H1 (cell line): ENCODE results near the gene PPP1R13B. TPM values are rescaled to one million over a fixed set of nuclear protein-coding genes. Genes with fewer than 3 reads are reported as not detected.

ENCODE experiments used
- CTCF ChIA-PET: fragments of 300-600 bp; sonication (Branson Sonifier 250); formaldehyde crosslinking; loops from one replicate; lab custom pipeline; 2021; ENCODE audit not compliant: partially characterized antibody; lab: Charles Lee
- POLR2A ChIA-PET: fragments of 300-600 bp; sonication (Branson Sonifier 250); formaldehyde crosslinking; loops from one replicate; lab custom pipeline; 2021; ENCODE audit warnings: inconsistent platforms; ENCODE audit not compliant: partially characterized antibody; lab: Charles Lee
- DNase-seq, 2 experiments: peaks; one replicate each; pipeline versions ENCODE4 v3.0.0 to v3.0.0-alpha.2; 2010 to 2022; ENCODE audit warnings: low spot score in 2 of 2, low read depth in 1 of 2, mixed read lengths in 1 of 2
- FAIRE-seq: peaks from 2 replicates; lab custom pipeline; 2011; peaks lifted over from hg19 to GRCh38; lab: Jason Lieb, UNC
- H2AFZ ChIP-seq: 2 replicates; pipeline ENCODE4 v1.8.1; 2012; ENCODE audit warnings: low read length, inconsistent platforms
- H2AK5ac ChIP-seq: 2 replicates; pipeline ENCODE4 v1.6.1; 2013; ENCODE audit warnings: low read depth, low read length
- H2BK120ac ChIP-seq: replicated peaks from 2 replicates; pipeline ENCODE3; 2013; ENCODE audit warnings: low read depth, low read length, inconsistent platforms
- H2BK12ac ChIP-seq: 2 replicates; pipeline ENCODE4 v1.6.1; 2013; ENCODE audit warnings: low read depth, low read length
- H2BK15ac ChIP-seq: 2 replicates; pipeline ENCODE4 v1.6.1; 2013; ENCODE audit warnings: low read length
- H2BK20ac ChIP-seq: 2 replicates; pipeline ENCODE4 v1.6.1; 2013; ENCODE audit warnings: low read length
- H2BK5ac ChIP-seq: 2 replicates; pipeline ENCODE4 v1.6.1; 2013; ENCODE audit warnings: low read depth, low read length
- H3K14ac ChIP-seq: 2 replicates; pipeline ENCODE4 v1.6.1; 2013; ENCODE audit warnings: inconsistent platforms; ENCODE audit not compliant: insufficient read length
- H3K18ac ChIP-seq: 2 replicates; pipeline ENCODE4 v1.6.1; 2013; ENCODE audit warnings: low read length; ENCODE audit errors: extremely low read depth
- H3K23ac ChIP-seq: 2 replicates; pipeline ENCODE4 v1.6.1; 2013; ENCODE audit warnings: inconsistent platforms; ENCODE audit not compliant: insufficient read length
- H3K23me2 ChIP-seq: 2 replicates; pipeline ENCODE4 v1.6.1; 2013; ENCODE audit warnings: low read depth, low read length
- H3K27ac ChIP-seq: 2 replicates; pipeline ENCODE4 v1.6.1; 2011; ENCODE audit warnings: low read depth, low read length, inconsistent platforms
- H3K27me3 ChIP-seq, 4 experiments: replicated peaks in 1 of 4; 1 replicate in 1 of 4; 2 replicates in 3 of 4; pipeline versions ENCODE4 v1.6.1 to v1.8.1; 2011 to 2013; ENCODE audit warnings: low read length in 3 of 4, mild to moderate bottlenecking in 3 of 4, inconsistent platforms in 2 of 4, mixed read lengths in 2 of 4, moderate library complexity in 1 of 4; ENCODE audit not compliant: control insufficient read depth in 3 of 4, insufficient read depth in 3 of 4; ENCODE audit errors: extremely low read depth in 1 of 4
- H3K36me3 ChIP-seq, 4 experiments: 2 replicates each; pipeline versions ENCODE4 v1.6.1 to v1.8.1; 2011 to 2013; ENCODE audit warnings: mild to moderate bottlenecking in 4 of 4, low read length in 3 of 4, moderate library complexity in 2 of 4, control low read depth in 1 of 4, inconsistent platforms in 1 of 4; ENCODE audit not compliant: insufficient read depth in 4 of 4, control insufficient read depth in 2 of 4
- H3K4ac ChIP-seq: replicated peaks from 2 replicates; pipeline ENCODE3; 2013; ENCODE audit warnings: low read length, low read depth, mixed read lengths, inconsistent platforms; ENCODE audit not compliant: insufficient read length
- H3K4me1 ChIP-seq, 4 experiments: replicated peaks in 1 of 4; 1 replicate in 1 of 4; 2 replicates in 3 of 4; pipeline versions ENCODE4 v1.6.1 to v1.8.1; 2011 to 2013; ENCODE audit warnings: low read length in 3 of 4, inconsistent platforms in 2 of 4, mixed read lengths in 1 of 4; ENCODE audit not compliant: insufficient read depth in 4 of 4, control insufficient read depth in 3 of 4
- H3K4me2 ChIP-seq, 2 experiments: 2 replicates each; pipeline versions ENCODE4 v1.6.1 to v1.8.1; 2011 to 2013; ENCODE audit warnings: low read depth in 2 of 2, low read length in 2 of 2, control low read depth in 1 of 2, inconsistent platforms in 1 of 2, mild to moderate bottlenecking in 1 of 2; ENCODE audit not compliant: insufficient read depth in 1 of 2
- H3K4me3 ChIP-seq, 4 experiments: fragments of 200-600, 300-600 bp in 1 of 4; sonication (generic), shearing (Covaris generic), sonication (Bioruptor Twin) in 1 of 4; 2 replicates each; pipeline versions ENCODE4 v1.5.1 to v1.8.1; 2011 to 2016; ENCODE audit warnings: low read length in 4 of 4, low read depth in 3 of 4, control low read depth in 2 of 4, inconsistent platforms in 2 of 4, mild to moderate bottlenecking in 2 of 4, mixed read lengths in 1 of 4, moderate library complexity in 1 of 4; ENCODE audit not compliant: insufficient read depth in 2 of 4; ENCODE audit errors: extremely low read depth in 1 of 4
- H3K56ac ChIP-seq: replicated peaks from 2 replicates; pipeline ENCODE3; 2013; ENCODE audit warnings: low read depth, mild to moderate bottlenecking, mixed read lengths, low read length, inconsistent platforms; ENCODE audit not compliant: insufficient read length
- H3K79me1 ChIP-seq: 2 replicates; pipeline ENCODE4 v1.6.1; 2013; ENCODE audit warnings: low read depth, low read length, control low read depth
- H3K79me2 ChIP-seq, 2 experiments: 2 replicates each; pipeline versions ENCODE4 v1.6.1 to v1.8.1; 2012 to 2013; ENCODE audit warnings: low read length in 2 of 2, mild to moderate bottlenecking in 2 of 2, inconsistent platforms in 1 of 2; ENCODE audit not compliant: insufficient read depth in 2 of 2, control insufficient read depth in 1 of 2
- H3K9ac ChIP-seq, 4 experiments: replicated peaks in 1 of 4; 1 replicate in 1 of 4; 2 replicates in 3 of 4; pipeline versions ENCODE4 v1.6.1 to v1.8.1; 2011 to 2013; ENCODE audit warnings: low read depth in 3 of 4, low read length in 3 of 4, control low read depth in 2 of 4, mild to moderate bottlenecking in 2 of 4, moderate library complexity in 2 of 4, inconsistent platforms in 1 of 4; ENCODE audit errors: extremely low read depth in 1 of 4
- H3K9me3 ChIP-seq, 2 experiments: 2 replicates each; pipeline versions ENCODE4 v1.6.1 to v1.8.1; 2012 to 2013; ENCODE audit warnings: mild to moderate bottlenecking in 2 of 2, moderate library complexity in 2 of 2, control low read depth in 1 of 2, inconsistent platforms in 1 of 2, low read depth in 1 of 2, low read length in 1 of 2, mixed read lengths in 1 of 2; ENCODE audit not compliant: insufficient read depth in 2 of 2
- H4K20me1 ChIP-seq, 2 experiments: replicated peaks in 1 of 2; 2 replicates each; pipeline versions ENCODE3 to v1.8.1; 2011 to 2013; ENCODE audit warnings: inconsistent platforms in 2 of 2, low read length in 2 of 2, mild to moderate bottlenecking in 1 of 2; ENCODE audit not compliant: insufficient read depth in 2 of 2, control insufficient read depth in 1 of 2
- H4K5ac ChIP-seq: 2 replicates; pipeline ENCODE4 v1.6.1; 2013; ENCODE audit warnings: low read length, low read depth, mixed read lengths, inconsistent platforms; ENCODE audit not compliant: insufficient read length
- H4K8ac ChIP-seq: 2 replicates; pipeline ENCODE4 v1.8.0; 2013; ENCODE audit warnings: mild to moderate bottlenecking, moderate library complexity, low read length, inconsistent platforms; ENCODE audit not compliant: insufficient read depth; ENCODE audit errors: extremely low read depth
- H4K91ac ChIP-seq: replicated peaks from 2 replicates; pipeline ENCODE3; 2013; ENCODE audit warnings: low read length, mixed read lengths, inconsistent platforms; ENCODE audit not compliant: insufficient read length
- BRCA1 ChIP-seq: IDR thresholded peaks from 2 replicates; pipeline ENCODE4 v1.6.1; 2012; ENCODE audit warnings: low read depth, low read length, improper control_type of control experiment
- POLR2A ChIP-seq, 2 experiments: IDR thresholded peaks; 1 replicate in 1 of 2; 2 replicates in 1 of 2; pipeline ENCODE4 v1.6.1; 2011; ENCODE audit warnings: low read depth in 2 of 2, low read length in 2 of 2, mild to moderate bottlenecking in 2 of 2; ENCODE audit errors: control extremely low read depth in 1 of 2
- WGBS, 2 experiments: shearing (Covaris generic) in 1 of 2; methylation state at CpG; one replicate each; pipeline versions ENCODE4 v1.1.6 to v1.1.7; 2013 to 2015; ENCODE audit warnings: low lambda C conversion rate in 2 of 2, mixed read lengths in 2 of 2, inconsistent platforms in 1 of 2, low coverage in 1 of 2, missing lambda C conversion rate in 1 of 2; ENCODE audit not compliant: insufficient replicate concordance in 2 of 2, insufficient coverage in 1 of 2, insufficient read length in 1 of 2; ENCODE audit errors: extremely low coverage in 1 of 2, missing lambda C conversion rate in 1 of 2; 5-methylcytosine and 5-hydroxymethylcytosine counted together
- polyA plus RNA-seq, 7 experiments: library from polyadenylated mRNA; depleted of rRNA in 3 of 7; stranded (reverse) in 5 of 7; unstranded in 2 of 7; fragments of >200 nt in 5 of 7; fragments of 200-250 nt in 2 of 7; gene quantifications; 1 replicate in 5 of 7; 2 replicates in 1 of 7; 4 replicates in 1 of 7; pipeline versions ENCODE4 v1.2.1 to v1.2.3, GENCODE V29; 2011 to 2013; ENCODE audit warnings: missing spikeins in 2 of 7, mixed read lengths in 2 of 7
- total RNA-seq: library from RNA; stranded (reverse); fragmentation: NEBNext Ultra II Directional; extraction: Animal tissue kit (Norgen Biotek cat#: 25700); gene quantifications from 2 replicates; pipeline ENCODE4 v1.2.1, GENCODE V29; 2021

Gene PPP1R13B
- total and polyA plus RNA-seq, 2 of the 8 experiments (the other 6 are each of a cell fraction or from before 2014, with no cell fraction given): 2.6 to 8.9 TPM

- Histone ChIP-seq H3K9ac (no peak overlapping the region), H4K5ac (no peak overlapping the region), H3K79me2 (no peaks in the 10 kb centered on the region; a peak in 1 of 4 replicates), H2AFZ (no peak overlapping the region), H3K36me3 (peaks cover 14 to 59% (median 30%) of the 10 kb centered on the region in 4 experiments; a peak in 6 of 8 replicates), H2BK12ac (no peak overlapping the region), H2BK15ac (no peak overlapping the region), H3K23me2 (no peaks in the 10 kb centered on the region), H2AK5ac (no peak overlapping the region), H3K14ac (no peak overlapping the region), H3K9me3 (no peaks in the 10 kb centered on the region), H3K18ac (no peak overlapping the region), H2BK5ac (no peak overlapping the region), H2BK120ac (no peak overlapping the region), H3K4ac (no peak overlapping the region), H3K23ac (no peak overlapping the region), H3K4me2 (no peak overlapping the region), H3K27me3 (no peaks in the 10 kb centered on the region), H4K8ac (no peak overlapping the region), H3K27ac (no peak overlapping the region), H4K91ac (no peak overlapping the region), H3K56ac (no peak overlapping the region), H3K4me3 (no peak overlapping the region), H4K20me1 (peaks cover 13 to 48% of the 10 kb centered on the region in 2 experiments), H2BK20ac (no peak overlapping the region), H3K4me1 (peaks cover 0 to 6% (median 2%) of the 10 kb centered on the region in 4 experiments; a peak in 3 of 7 replicates), H3K79me1 (peaks cover 5% of the 10 kb centered on the region; the same call in 1 of the 2 replicates)
- no peak for DNase-seq
- 93% methylated on average over 28 of the region's 41 CpGs; no CpG with 5 or more reads in 1 of the 2 experiments for WGBS, 2 experiments
- POLR2A ChIA-PET: interaction anchor here (0.5 to 6.6 kb wide), 5 partner anchors 9 to 149 kb away, joined by 3 to 74 read pairs (median 4); partner anchors contain the start of genes XRCC3 and ZFYVE21
- FAIRE-seq: no peak
- CTCF ChIA-PET: interaction anchor here (1.1 to 2.1 kb wide), 5 partner anchors 11 to 274 kb away, joined by 3 to 9 read pairs (median 3); no protein-coding TSS in a partner anchor
- TF ChIP-seq BRCA1 (no peak), POLR2A (IDR thresholded peaks at IDR 0.05; ENCODE audit: control extremely low read depth in 1 of 2, low read depth in 2 of 2, low read length in 2 of 2) (peak in 1 of 2 experiments; percentile 15; a peak in 1 of 3 replicates)
Observed at GRCh38 chr14:103706551-103707328, 140.6 kb downstream of the PPP1R13B start.
